ENCODE measurements around the gene LAMC2. TPM values are rescaled to one million over a fixed set of nuclear protein-coding genes. Genes with fewer than 3 reads are reported as not detected.

LAMC2 gene
- total RNA-seq, 1 donor from 2014 or later: 42.2 TPM

DNA sequence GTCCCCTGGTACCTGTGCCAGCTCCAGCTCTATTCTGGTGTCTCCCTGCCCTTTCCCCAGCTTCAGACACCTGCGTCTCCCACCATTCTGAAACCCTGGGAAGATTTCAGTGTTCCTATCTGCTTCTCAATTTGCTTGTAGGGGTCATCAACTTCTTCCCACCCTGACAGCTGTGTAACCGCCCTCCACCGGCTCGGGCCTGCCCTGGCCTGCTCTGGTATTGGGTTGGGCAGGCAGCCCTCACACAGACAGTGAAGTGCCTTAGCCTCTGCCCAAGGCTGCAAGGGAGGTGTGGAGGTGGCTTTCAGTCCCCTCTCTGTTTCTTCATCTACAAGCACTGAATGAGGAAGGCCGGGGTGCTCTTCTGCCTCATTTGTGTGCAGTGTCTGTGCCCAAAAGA lies 97.2 kb downstream of the LAMC2 start:
- H3K36me3 ChIP-seq: no peaks in the 10 kb centered on the region
- DNase-seq (no peak), ATAC-seq (no peak)
- no peak overlapping the region for H3K4me3 ChIP-seq
- peaks cover 26% of the 10 kb centered on the region for H3K4me1 ChIP-seq
- intact Hi-C loops (cut with DNase I): no loop called here
- no peak overlapping the region for H3K27ac ChIP-seq
- H3K9me3 ChIP-seq: no peaks in the 10 kb centered on the region
- no peak for TF ChIP-seq CTCF (IDR thresholded peaks at IDR 0.05)
- H3K27me3 ChIP-seq: no peaks in the 10 kb centered on the region

- no peaks in the 10 kb centered on the region for H3K27me3 ChIP-seq
- no peak overlapping the region for H3K27ac ChIP-seq
- ATAC-seq: no peak
- H3K4me3 ChIP-seq: no peak overlapping the region
- H3K9me3 ChIP-seq: no peaks in the 10 kb centered on the region
- no peaks in the 10 kb centered on the region for H3K36me3 ChIP-seq
- H3K4me1 ChIP-seq: peaks cover 21% of the 10 kb centered on the region
- TF ChIP-seq CTCF (IDR thresholded peaks at IDR 0.05): no peak
- DNase-seq: no peak
- intact Hi-C loops (cut with DNase I): no loop called here
Observed at GRCh38 chr1:183284086-183284485, 98.0 kb downstream of the LAMC2 start.

DNA sequence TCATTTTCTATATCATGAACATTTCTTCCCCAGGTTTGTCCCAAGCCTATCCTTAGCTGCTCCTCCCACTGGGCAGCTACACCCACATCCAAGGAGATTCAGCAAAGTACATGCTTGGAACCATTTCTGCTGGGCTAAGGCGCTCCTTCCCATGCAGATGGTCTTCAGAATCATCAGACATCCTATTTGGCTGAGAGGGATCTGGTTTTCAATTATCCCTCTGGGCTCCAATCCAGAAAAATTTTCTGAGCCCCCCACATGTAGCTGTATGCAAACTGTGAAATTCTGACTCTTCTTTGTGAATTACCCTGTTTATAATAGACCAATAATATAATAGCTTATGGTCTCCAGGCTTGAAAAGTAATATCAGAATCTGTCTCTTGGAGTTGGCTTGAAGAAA lies 99.2 kb downstream of the LAMC2 start:
- ATAC-seq: no peak
- DNase-seq: no peak
- no peak overlapping the region for H3K27ac ChIP-seq
- TF ChIP-seq CTCF (IDR thresholded peaks at IDR 0.05): no peak
- H3K4me3 ChIP-seq: no peak overlapping the region
- no peaks in the 10 kb centered on the region for H3K27me3 ChIP-seq
- intact Hi-C loops (cut with DNase I): no loop called here
- H3K9me3 ChIP-seq: no peaks in the 10 kb centered on the region
- peaks cover 12% of the 10 kb centered on the region for H3K4me1 ChIP-seq
- H3K36me3 ChIP-seq: no peaks in the 10 kb centered on the region

DNA sequence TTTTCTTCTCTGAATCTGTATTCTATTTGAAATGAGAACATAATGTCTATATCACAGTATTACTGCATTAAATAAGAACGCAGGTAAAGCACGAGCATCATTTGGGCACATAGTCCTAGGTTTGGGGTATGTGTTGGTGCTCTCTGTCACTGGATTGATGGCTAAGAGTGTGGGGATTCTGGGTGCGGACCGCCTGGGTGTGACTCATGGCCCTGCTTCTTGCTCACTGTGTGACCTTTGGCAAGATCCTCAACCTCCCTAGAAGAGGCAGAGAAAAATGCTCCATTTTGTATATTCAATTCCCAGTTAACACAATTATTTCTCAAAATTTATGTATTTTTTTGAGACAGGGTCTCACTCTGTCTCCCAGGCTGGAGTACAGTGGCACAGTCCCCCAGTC lies 99.7 kb downstream of the LAMC2 start:
- Histone ChIP-seq H3K9me3 (no peaks in the 10 kb centered on the region), H3K27me3 (no peaks in the 10 kb centered on the region), H3K27ac (no peak overlapping the region), H3K36me3 (no peaks in the 10 kb centered on the region), H3K4me1 (peaks cover 11% of the 10 kb centered on the region), H3K4me3 (no peak overlapping the region)
- no peak for DNase-seq
- no peak for ATAC-seq
- TF ChIP-seq CTCF (IDR thresholded peaks at IDR 0.05): no peak
- intact Hi-C loops (cut with DNase I): no loop called here

- H3K27ac ChIP-seq: no peak overlapping the region
- H3K36me3 ChIP-seq: no peaks in the 10 kb centered on the region
- TF ChIP-seq CTCF (IDR thresholded peaks at IDR 0.05): no peak
- no peaks in the 10 kb centered on the region for H3K27me3 ChIP-seq
- H3K4me3 ChIP-seq: no peak overlapping the region
- no peak for DNase-seq
- ATAC-seq: peak; percentile 32
- no peaks in the 10 kb centered on the region for H3K9me3 ChIP-seq
- peaks cover 4% of the 10 kb centered on the region for H3K4me1 ChIP-seq
- intact Hi-C loops (cut with DNase I): no loop called here
Observed at GRCh38 chr1:183287191-183287675, 101.2 kb downstream of the LAMC2 start.

DNA sequence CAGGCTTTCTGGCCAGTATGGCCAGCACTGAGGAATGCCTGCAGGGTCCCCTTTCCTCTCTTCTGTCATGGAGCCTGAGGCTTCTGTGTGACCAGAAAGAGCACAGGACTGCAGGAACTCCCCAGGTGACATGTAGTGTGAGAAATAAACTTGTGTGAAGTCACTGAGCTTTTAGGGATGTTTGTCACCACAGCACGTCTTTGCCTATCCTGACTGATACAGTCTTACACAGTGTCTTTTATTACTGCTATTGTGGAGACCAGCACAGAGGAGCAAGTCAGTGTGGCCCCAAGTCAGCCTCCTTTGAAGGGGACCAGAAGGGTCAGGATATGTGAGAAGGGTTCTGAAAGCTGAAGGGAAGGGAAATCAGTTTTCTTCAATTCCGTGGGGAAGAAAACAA lies 102.5 kb downstream of the LAMC2 start:
- Histone ChIP-seq H3K27me3 (no peaks in the 10 kb centered on the region), H3K9me3 (no peaks in the 10 kb centered on the region), H3K27ac (no peak overlapping the region), H3K4me3 (no peak overlapping the region), H3K4me1 (no peaks in the 10 kb centered on the region), H3K36me3 (no peaks in the 10 kb centered on the region)
- intact Hi-C loops (cut with DNase I): no loop called here
- no peak for TF ChIP-seq CTCF (IDR thresholded peaks at IDR 0.05)
- DNase-seq: no peak
- ATAC-seq: no peak
